Caco-2 (cell line): ENCODE results near the gene GAK. TPM values are rescaled to one million over a fixed set of nuclear protein-coding genes. Genes with fewer than 3 reads are reported as not detected.
A peak's percentile ranks its signal among the peaks of the same experiment; 100 is the strongest.

ENCODE experiments used
- BruUV-seq: library from RNA; stranded (reverse); fragments of 400-500 nt; replicated peaks from 2 replicates; lab custom pipeline; 2021; lab: Mats Ljungman, UMichigan
- CTCF ChIA-PET: fragments of 300-600 bp; sonication (Branson Sonifier 250); formaldehyde crosslinking; loops from one replicate; lab custom pipeline; 2022; ENCODE audit warnings: antibody characterized with exemption; lab: Charles Lee
- POLR2A ChIA-PET: fragments of 300-600 bp; sonication (Branson Sonifier 250); formaldehyde crosslinking; loops from one replicate; lab custom pipeline; 2022; ENCODE audit warnings: antibody characterized with exemption; lab: Charles Lee
- DNase-seq, 2 experiments: peaks; one replicate each; pipeline versions ENCODE4 v3.0.0 to v3.0.0-alpha.2; 2020 to 2022
- H3K27me3 ChIP-seq: replicated peaks from 2 replicates; pipeline ENCODE4 v1.6.0; 2011; ENCODE audit warnings: low read length; ENCODE audit not compliant: control insufficient read depth, insufficient read depth
- H3K36me3 ChIP-seq: 2 replicates; pipeline ENCODE4 v1.5.1; 2011; ENCODE audit warnings: low read length; ENCODE audit not compliant: control insufficient read depth, insufficient read depth
- H3K4me1 ChIP-seq: fragments of 250-450 bp; sonication (Bioruptor Pico); 2 replicates; pipeline ENCODE4 v1.5.1; 2020; ENCODE audit warnings: mild to moderate bottlenecking
- H3K4me3 ChIP-seq: 2 replicates; pipeline ENCODE4 v1.5.1; 2011; ENCODE audit warnings: low read depth, mild to moderate bottlenecking, control low read depth, low read length
- H3K9me3 ChIP-seq: fragments of 250-450 bp; sonication (Bioruptor Pico); 2 replicates; pipeline ENCODE4 v1.5.1; 2020; ENCODE audit warnings: mild to moderate bottlenecking, moderate library complexity
- H3K27ac Mint-ChIP-seq: one replicate; pipeline ENCODE4 v1.8.0; 2022; ENCODE audit warnings: mixed read lengths; ENCODE audit not compliant: unreplicated experiment
- H3K27me3 Mint-ChIP-seq: one replicate; pipeline ENCODE4 v1.8.0; 2022; ENCODE audit warnings: mixed read lengths; ENCODE audit not compliant: insufficient read depth, unreplicated experiment
- H3K36me3 Mint-ChIP-seq: one replicate; pipeline ENCODE4 v1.8.0; 2022; ENCODE audit warnings: mild to moderate bottlenecking, mixed read lengths; ENCODE audit not compliant: insufficient read depth, unreplicated experiment
- H3K4me1 Mint-ChIP-seq: one replicate; pipeline ENCODE4 v1.8.0; 2022; ENCODE audit warnings: low read depth, mixed read lengths; ENCODE audit not compliant: unreplicated experiment
- H3K4me3 Mint-ChIP-seq: one replicate; pipeline ENCODE4 v1.8.0; 2022; ENCODE audit warnings: mild to moderate bottlenecking, moderate library complexity, mixed read lengths; ENCODE audit not compliant: unreplicated experiment
- H3K9me3 Mint-ChIP-seq: one replicate; pipeline ENCODE4 v1.8.0; 2022; ENCODE audit warnings: mixed read lengths; ENCODE audit not compliant: unreplicated experiment
- intact Hi-C: fragments of 100-400 bp; cut with micrococcal nuclease; formaldehyde crosslinking; loops from one replicate; pipeline ENCODE4 v1.10.0; 2022; ENCODE audit not compliant: unreplicated experiment
- total RNA-seq: library from RNA; stranded (reverse); gene quantifications from 2 replicates; pipeline ENCODE4 v1.2.3, GENCODE V29; 2022
- TF ChIP-seq, protein P1 (sequence below), 2 experiments: fragments of 200-600 bp in 1 of 2; IDR thresholded peaks; 1 replicate in 1 of 2; 2 replicates in 1 of 2; pipeline versions ENCODE4 v1.5.1 to v1.8.0; 2011 to 2022; ENCODE audit warnings: antibody characterized with exemption in 1 of 2, control low read depth in 1 of 2, inconsistent platforms in 1 of 2, low read depth in 1 of 2, low read length in 1 of 2, mild to moderate bottlenecking in 1 of 2, moderate library complexity in 1 of 2; ENCODE audit not compliant: insufficient read depth in 1 of 2, severe bottlenecking in 1 of 2, unreplicated experiment in 1 of 2

GAK gene
- total RNA-seq, 1 experiment from 2014 or later, result 126 TPM

DNA sequence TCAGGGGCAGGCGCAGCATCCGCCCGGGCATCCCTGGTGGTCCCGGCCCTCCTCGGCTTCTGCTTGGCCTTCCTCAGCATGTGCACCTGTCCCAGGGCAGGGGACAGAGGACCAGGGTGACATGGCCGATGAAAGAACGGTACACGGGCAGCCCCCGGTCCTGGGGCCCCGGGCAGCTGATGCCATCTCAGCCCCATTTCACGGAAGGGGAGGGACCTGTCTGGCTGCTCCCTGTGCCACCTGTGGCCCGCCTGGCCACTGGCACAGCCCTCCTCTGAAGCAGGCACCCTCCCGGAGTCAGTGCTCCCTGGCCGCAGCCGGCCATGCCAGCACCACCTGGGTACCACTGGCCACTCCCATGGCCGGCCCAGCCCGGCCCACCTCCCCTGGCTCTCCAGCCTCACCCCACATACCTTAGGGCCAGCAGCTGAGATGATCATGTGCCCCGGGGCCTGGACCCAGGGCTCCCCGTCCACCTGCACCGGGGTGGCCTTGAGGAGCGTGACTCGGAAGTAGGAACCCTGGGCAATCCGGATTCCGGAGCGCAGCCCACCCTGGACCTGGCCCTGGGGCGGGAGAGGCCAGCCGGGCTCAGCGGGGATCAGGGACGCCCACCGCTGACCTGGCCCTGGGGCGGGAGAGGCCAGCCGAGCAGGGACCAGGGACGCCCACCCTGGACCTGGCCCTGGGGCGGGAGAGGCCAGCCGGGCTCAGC, 28.7 kb upstream of the GAK start:
- no peaks in the 10 kb centered on the region for H3K4me1 Mint-ChIP-seq
- ChIA-PET CTCF (no interaction called here), POLR2A (no interaction called here)
- no peaks in the 10 kb centered on the region for H3K9me3 Mint-ChIP-seq
- H3K4me1 ChIP-seq, result no peaks in the 10 kb centered on the region
- no peak for DNase-seq
- no peaks in the 10 kb centered on the region for H3K27me3 ChIP-seq
- no peaks in the 10 kb centered on the region for H3K9me3 ChIP-seq
- BruUV-seq, result no TSS peak
- no peak overlapping the region for H3K27ac Mint-ChIP-seq
- TF ChIP-seq, protein P1, sequence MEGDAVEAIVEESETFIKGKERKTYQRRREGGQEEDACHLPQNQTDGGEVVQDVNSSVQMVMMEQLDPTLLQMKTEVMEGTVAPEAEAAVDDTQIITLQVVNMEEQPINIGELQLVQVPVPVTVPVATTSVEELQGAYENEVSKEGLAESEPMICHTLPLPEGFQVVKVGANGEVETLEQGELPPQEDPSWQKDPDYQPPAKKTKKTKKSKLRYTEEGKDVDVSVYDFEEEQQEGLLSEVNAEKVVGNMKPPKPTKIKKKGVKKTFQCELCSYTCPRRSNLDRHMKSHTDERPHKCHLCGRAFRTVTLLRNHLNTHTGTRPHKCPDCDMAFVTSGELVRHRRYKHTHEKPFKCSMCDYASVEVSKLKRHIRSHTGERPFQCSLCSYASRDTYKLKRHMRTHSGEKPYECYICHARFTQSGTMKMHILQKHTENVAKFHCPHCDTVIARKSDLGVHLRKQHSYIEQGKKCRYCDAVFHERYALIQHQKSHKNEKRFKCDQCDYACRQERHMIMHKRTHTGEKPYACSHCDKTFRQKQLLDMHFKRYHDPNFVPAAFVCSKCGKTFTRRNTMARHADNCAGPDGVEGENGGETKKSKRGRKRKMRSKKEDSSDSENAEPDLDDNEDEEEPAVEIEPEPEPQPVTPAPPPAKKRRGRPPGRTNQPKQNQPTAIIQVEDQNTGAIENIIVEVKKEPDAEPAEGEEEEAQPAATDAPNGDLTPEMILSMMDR (IDR thresholded peaks at IDR 0.05; ENCODE audit: insufficient read depth in 1 of 2, low read depth in 1 of 2, low read length in 1 of 2, severe bottlenecking in 1 of 2, unreplicated experiment in 1 of 2), result no peak
- no peak overlapping the region for H3K4me3 Mint-ChIP-seq
- H3K27me3 Mint-ChIP-seq, result no peaks in the 10 kb centered on the region
- peaks cover 32% of the 10 kb centered on the region for H3K36me3 Mint-ChIP-seq
- H3K36me3 ChIP-seq, result no peaks in the 10 kb centered on the region; the same call in 1 of the 2 replicates
- intact Hi-C loops, result no loop called here
- H3K4me3 ChIP-seq, result no peak overlapping the region

DNA sequence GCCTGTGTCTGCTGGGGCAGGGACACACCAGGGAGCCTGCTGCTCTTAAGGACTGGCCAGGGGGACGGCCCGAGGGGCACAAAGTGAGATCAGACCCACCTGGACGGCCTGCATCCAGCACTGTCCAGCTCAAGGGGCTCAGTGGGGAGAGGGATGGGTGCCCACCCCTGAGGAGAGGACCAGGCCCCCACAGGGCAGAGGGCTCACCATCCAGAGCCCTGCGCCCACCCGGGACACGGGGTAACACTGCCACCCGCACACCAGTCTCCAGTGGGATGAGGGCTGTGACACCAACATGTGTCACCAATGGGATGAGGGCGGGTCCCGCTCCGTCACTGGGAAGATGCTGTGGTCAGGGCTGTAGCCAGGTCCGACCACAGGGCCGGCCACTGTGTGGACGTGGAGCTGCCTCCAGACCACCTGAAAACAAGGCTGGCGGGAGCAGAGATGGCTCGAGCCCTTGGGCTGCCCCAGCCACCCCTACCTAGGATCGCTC, 28.1 kb upstream of the GAK start:
- BruUV-seq, result no TSS peak

DNA sequence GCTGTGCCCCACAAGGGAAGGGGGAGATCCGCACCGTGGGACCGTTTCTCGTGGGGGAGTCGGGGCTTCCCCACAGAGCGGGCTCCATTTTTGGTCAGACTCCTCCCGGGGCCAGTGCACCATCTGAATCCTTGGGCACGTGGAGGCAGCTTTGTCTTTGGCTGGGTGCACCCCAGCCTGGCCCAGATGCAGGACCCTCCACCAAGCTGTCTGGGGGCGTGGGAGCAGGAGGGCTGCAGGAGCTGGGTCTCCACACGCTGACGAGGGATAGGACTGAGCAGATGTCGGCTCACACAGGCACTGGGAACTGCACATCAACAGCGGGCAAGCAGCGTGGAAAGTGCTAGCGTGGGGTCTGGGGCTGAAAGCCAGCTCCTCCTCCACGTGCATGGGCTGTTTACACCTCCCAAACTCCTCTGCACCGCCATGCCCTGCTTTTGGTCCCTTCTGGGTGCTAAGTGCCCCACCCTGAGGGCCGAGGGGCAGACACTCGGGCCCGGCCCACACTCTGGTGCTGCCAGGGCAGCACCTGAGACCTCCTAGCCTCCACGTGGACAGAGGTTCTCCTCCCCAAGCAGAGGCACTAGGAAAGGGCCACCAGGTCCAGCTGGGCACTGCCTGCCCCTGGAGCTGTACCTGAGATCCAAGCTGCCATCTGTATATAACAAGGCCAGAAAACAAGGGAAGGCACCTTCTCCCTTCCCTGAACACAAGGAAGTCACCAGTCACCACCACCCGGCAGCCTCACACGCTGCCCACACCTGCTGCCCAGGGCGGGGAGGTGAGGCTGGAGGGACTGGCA, 27.4 kb upstream of the GAK start:
- Mint-ChIP-seq H3K4me3 (no peak overlapping the region), H3K27me3 (no peaks in the 10 kb centered on the region), H3K36me3 (peaks cover 32% of the 10 kb centered on the region), H3K4me1 (no peaks in the 10 kb centered on the region), H3K27ac (no peak overlapping the region), H3K9me3 (no peaks in the 10 kb centered on the region)
- intact Hi-C loops, result no loop called here
- DNase-seq, result no peak
- Histone ChIP-seq H3K9me3 (no peaks in the 10 kb centered on the region), H3K27me3 (no peaks in the 10 kb centered on the region), H3K4me1 (no peaks in the 10 kb centered on the region), H3K4me3 (no peak overlapping the region), H3K36me3 (no peaks in the 10 kb centered on the region; the same call in 1 of the 2 replicates)
- CTCF ChIA-PET, result interaction anchor here (0.6 kb wide), 1 partner anchor 68 kb away, joined by 6 read pairs; no protein-coding TSS in a partner anchor
- POLR2A ChIA-PET, result no interaction called here
- TF ChIP-seq, protein P1 (IDR thresholded peaks at IDR 0.05; ENCODE audit: insufficient read depth in 1 of 2, low read depth in 1 of 2, low read length in 1 of 2, severe bottlenecking in 1 of 2, unreplicated experiment in 1 of 2), result no peak
- BruUV-seq, result no TSS peak

More for the DNA sequence above, 28.1 kb upstream of the GAK start:
- peaks cover 32% of the 10 kb centered on the region for H3K36me3 Mint-ChIP-seq
- no peaks in the 10 kb centered on the region for H3K9me3 Mint-ChIP-seq
- no peak overlapping the region for H3K4me3 Mint-ChIP-seq
- CTCF ChIA-PET, result no interaction called here
- no peaks in the 10 kb centered on the region for H3K27me3 Mint-ChIP-seq
- POLR2A ChIA-PET, result no interaction called here
- H3K4me1 Mint-ChIP-seq, result no peaks in the 10 kb centered on the region
- H3K4me1 ChIP-seq, result no peaks in the 10 kb centered on the region
- peak in 1 of 2 experiments; percentile 31 for DNase-seq
- H3K27ac Mint-ChIP-seq, result no peak overlapping the region
- intact Hi-C loops, result no loop called here
- no peaks in the 10 kb centered on the region for H3K9me3 ChIP-seq
- TF ChIP-seq, protein P1 (IDR thresholded peaks at IDR 0.05; ENCODE audit: insufficient read depth in 1 of 2, low read depth in 1 of 2, low read length in 1 of 2, severe bottlenecking in 1 of 2, unreplicated experiment in 1 of 2), result no peak
- H3K27me3 ChIP-seq, result no peaks in the 10 kb centered on the region
- no peaks in the 10 kb centered on the region; the same call in 1 of the 2 replicates for H3K36me3 ChIP-seq
- no peak overlapping the region for H3K4me3 ChIP-seq
